OCI-M1 (cell line): ENCODE measurements around the gene MAGI3.

ENCODE experiments used
- DNase-seq: peaks from one replicate; lab custom pipeline; 2025; lab: John Stamatoyannopoulos, UW

MAGI3 gene

GRCh38 chr1:113657556-113658063, 267.3 kb downstream of the MAGI3 start:
- no peak for DNase-seq

- peak; percentile 69 for DNase-seq
Measured at GRCh38 chr1:113659035-113659434, 268.7 kb downstream of the MAGI3 start.

- no peak for DNase-seq
Measured at GRCh38 chr1:113659556-113659955, 269.2 kb downstream of the MAGI3 start.

GRCh38 chr1:113660088-113660487, 269.8 kb downstream of the MAGI3 start:
- DNase-seq, result no peak

GRCh38 chr1:113662101-113662500, 271.8 kb downstream of the MAGI3 start:
- no peak for DNase-seq

- peak; percentile 22 for DNase-seq
Measured at GRCh38 chr1:113663165-113663951, 273.0 kb downstream of the MAGI3 start.

- DNase-seq, result no peak
Measured at GRCh38 chr1:113665071-113665470, 274.8 kb downstream of the MAGI3 start.

GRCh38 chr1:113666126-113666525, 275.8 kb downstream of the MAGI3 start:
- no peak for DNase-seq

- DNase-seq, result peak; percentile 15
Measured at GRCh38 chr1:113669988-113670387, 279.7 kb downstream of the MAGI3 start.

GRCh38 chr1:113670650-113671049, 280.3 kb downstream of the MAGI3 start:
- DNase-seq, result peak; percentile 29

GRCh38 chr1:113672491-113672890, 282.2 kb downstream of the MAGI3 start:
- DNase-seq, result no peak

- DNase-seq, result no peak
Measured at GRCh38 chr1:113674591-113674990, 284.3 kb downstream of the MAGI3 start.

GRCh38 chr1:113675302-113675701, 285.0 kb downstream of the MAGI3 start:
- no peak for DNase-seq

GRCh38 chr1:113676524-113676923, 286.2 kb downstream of the MAGI3 start:
- DNase-seq, result peak; percentile 41

- DNase-seq, result peak; percentile 79
Measured at GRCh38 chr1:113677250-113678158, 287.2 kb downstream of the MAGI3 start.

- DNase-seq, result no peak
Measured at GRCh38 chr1:113678159-113678469, 287.8 kb downstream of the MAGI3 start.

GRCh38 chr1:113681596-113682337, 291.5 kb downstream of the MAGI3 start:
- DNase-seq, result no peak

GRCh38 chr1:113683384-113684152, 293.3 kb downstream of the MAGI3 start:
- peak; percentile 52 for DNase-seq

GRCh38 chr1:113684153-113684541, 293.8 kb downstream of the MAGI3 start:
- DNase-seq, result peak; percentile 77

- peak; percentile 12 for DNase-seq
Measured at GRCh38 chr1:113686891-113687618, 296.7 kb downstream of the MAGI3 start.

GRCh38 chr1:113691184-113691583, 300.9 kb downstream of the MAGI3 start:
- peak; percentile 78 for DNase-seq
